Adrenal gland (tissue), 5 donors: ENCODE data around the gene SNAPIN.
"Not testable (repeated sequence)": the region's sequence is repeated elsewhere in the genome, so short reads cannot be mapped to it uniquely, and the experiment has no call there.

Source experiments
- CTCF ChIP-seq, 6 experiments: fragments of 450-650 bp in 4 of 6; fragments of 200-600 bp in 2 of 6; sonication (generic) in 1 of 6; IDR thresholded peaks; 1 replicate in 5 of 6; 2 replicates in 1 of 6; pipeline versions ENCODE4 v1.5.1 to v1.8.0; 2016 to 2021; ENCODE audit warnings: antibody characterized with exemption in 6 of 6, mild to moderate bottlenecking in 2 of 6, moderate library complexity in 1 of 6
- POLR2A ChIP-seq, 2 donors: fragments of 450-650 bp; IDR thresholded peaks; one replicate each; pipeline ENCODE4 v1.6.1; 2017; ENCODE audit warnings: antibody characterized with exemption in 2 of 2, mild to moderate bottlenecking in 2 of 2, moderate library complexity in 1 of 2
- donor health status: DM: no; HTN: no; CAD: no.

- TF ChIP-seq CTCF, POLR2A (IDR thresholded peaks at IDR 0.05): not testable (repeated sequence)
Observed at GRCh38 chr1:153640213-153640612, 18.3 kb upstream of the SNAPIN start.
